Measurements from ENCODE around the gene HOXC4.
A peak's percentile ranks its signal among the peaks of the same experiment; 100 is the strongest.
"Not testable (repeated sequence)": the region's sequence is repeated elsewhere in the genome, so short reads cannot be mapped to it uniquely, and the experiment has no call there.

The HOXC4 gene

DNA sequence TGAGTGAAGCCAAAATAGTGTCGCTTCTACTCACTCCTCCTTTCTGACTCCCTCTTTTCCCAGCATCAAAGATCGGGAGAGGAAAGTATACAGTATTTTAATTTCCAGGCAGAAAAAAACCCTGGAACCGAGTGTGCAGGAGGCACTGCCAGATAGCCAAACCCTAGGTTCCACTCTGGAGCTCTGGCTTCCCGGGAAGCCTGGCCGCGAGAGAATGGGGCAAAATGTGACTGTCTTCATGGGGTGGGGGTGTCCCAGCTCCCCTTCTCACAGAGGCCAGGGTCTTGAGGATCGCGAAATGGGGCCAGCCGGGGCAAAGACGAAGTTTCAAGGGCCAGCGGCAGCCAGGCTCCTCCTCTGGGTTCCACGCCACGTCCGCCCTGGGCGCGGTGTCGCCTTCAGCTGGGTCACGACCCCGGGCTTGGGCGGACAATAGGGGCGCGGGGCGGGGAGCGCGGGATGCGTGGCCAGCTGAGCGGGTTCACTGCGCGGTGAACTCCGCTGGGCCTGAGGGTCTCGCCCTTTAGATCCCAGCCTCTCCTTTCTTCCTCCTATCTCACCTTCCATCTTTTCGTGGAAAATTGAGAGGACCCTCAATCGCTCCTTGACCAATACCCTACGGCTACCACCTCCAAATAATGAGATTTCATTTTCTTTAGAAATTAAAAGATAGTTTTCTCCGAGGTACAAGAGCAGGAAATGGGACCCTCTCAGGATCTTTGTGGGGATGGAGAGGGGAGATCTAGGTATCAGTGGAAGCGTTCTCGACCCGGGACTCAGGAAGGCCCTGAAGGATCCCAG is 6.7 kb downstream of the HOXC4 start:
- DNase-seq = no peak

DNA sequence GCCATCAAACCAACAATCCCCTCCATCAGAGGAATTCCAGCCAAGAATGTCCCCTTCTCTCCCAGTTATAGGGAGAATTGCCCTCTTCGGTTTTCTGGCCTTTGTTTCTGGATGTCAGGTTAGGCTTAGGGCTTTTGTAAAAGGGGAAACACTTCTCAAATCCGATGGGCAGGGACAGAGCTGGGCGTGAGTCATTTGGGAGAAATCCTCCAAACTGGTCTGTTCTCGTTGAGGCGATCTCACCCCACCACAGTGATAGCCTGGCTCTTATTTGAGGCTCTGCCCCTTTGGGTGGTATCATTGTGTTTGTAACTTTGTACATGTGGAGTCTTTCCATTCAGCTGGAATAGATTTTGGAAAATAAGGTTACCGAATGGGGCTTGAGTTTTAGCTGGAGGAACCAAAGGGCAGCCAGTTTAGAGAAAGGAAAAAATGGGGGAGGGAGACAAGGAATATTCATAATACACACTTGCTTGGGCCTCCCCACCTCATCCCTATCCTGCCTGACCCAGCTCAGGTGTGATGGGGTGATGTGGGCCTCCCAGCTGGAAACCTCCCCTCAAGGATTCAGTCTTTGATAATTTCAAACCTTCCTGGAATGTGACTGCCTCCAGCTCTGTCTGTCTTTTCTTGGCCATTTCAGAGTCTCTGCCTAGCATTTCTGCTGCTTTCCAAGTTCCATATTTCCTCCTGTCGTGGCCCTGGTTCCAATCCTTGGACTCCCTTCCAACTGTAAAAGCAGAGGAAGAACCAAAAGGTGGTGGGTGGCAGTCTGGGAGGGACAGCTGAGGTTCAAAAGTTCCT is 7.5 kb downstream of the HOXC4 start:
- DNase-seq = no peak

DNA sequence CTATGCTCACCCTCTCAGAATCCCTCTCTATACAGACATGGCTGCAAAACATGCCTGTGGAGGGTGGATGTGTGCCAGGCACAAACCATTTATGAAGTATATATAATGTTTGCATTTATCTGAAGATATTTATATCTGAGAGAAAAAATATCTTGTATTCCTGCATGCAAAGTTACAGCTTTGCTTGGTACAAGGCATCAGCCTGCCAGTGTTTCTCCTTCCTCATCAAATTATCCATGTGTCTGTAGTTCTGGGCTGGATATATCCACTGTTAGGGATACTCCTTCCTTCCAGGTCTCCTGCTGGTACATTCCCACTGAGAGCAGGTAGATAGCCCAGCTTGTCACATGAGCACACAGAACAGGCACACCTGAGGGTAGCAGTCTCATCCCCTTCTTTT is 12.0 kb downstream of the HOXC4 start:
- no peak for DNase-seq

DNA sequence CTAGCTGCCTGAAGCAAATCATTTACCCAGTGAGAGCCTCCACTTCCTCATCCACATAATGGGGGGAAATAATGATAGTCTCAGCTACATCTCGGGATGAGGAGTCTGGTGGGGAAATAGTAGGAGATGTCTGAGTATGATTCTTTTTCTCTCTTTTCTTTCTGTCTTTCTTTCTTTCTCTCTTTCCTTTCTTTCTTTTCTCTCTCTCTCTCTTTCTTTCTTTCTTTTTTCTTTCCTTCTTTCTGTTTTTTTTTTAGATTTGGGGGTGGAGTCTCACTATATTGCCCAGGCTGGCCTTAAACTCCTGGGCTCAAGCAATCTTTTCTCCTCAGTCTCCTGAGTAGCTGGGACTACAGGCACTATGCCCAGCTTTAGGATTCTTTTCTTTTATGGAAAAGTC is 12.8 kb downstream of the HOXC4 start:
- no peak for DNase-seq

DNA sequence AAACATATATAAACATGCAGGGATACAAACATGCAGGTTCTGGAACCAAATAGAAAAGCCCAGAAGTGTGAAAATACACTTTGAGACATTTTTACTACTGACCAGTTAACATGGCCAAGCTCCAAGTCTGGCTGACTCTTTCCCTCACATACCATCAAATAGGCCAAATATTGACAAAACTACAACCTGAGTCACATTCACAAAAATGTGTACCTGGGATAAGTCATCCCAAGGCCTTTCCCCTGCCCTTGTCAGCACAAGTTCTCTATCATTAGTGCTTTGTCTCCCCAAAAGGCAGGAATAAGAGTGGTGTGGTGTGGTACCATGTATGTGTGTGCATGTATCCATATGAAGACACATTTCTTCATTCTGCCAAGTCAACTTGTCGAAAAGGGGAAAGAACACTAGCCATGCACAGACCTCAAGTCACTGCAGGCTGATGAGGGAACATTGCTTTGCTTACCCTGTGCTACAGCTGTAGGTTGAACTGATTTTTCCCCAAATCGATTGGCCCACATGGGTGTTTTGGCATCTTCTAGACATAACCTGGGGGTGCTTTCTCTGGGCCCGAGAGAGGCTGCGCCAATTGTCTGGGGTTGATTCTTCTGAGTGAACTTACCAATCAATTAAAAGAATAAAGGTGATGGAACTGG is 14.9 kb downstream of the HOXC4 start:
- DNase-seq = no peak

DNA sequence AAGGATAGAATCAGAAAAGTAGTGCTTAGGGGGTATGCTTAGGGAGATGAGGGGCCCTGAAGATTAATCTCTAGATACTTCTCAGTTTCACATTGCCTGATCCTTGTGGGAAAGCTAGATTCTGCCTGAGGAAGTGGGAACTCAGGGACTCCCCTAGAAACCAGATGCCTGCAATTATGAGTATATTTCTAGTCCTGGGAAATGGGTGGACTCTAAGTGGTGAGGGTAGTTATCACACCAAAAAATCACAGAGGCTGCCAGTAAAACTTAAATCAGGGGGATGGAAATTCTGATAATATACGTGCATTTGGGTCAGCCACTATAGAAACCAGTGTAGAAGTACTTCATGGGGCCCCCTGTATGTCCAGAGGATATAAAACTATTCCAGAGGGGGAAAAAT is 18.3 kb downstream of the HOXC4 start:
- DNase-seq = no peak

DNA sequence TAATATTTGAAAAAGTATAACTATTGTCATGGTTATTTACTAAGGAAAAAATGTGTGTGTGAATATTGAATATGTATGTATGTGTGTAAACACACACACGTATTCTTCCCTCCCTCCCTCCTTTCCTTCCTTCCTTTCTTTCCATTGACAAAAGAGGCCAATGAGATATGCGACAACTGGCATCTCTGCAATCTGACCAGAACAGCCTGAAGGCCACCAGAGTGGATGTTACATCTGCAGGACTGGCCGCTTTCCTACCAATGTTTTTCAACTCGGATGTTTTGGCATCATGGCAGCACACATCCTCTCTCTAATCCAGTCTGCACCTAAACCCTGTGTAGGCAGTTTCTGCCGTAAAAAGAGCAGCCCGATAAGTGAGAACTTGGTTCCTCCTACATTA is 20.7 kb downstream of the HOXC4 start:
- no peak for DNase-seq

DNA sequence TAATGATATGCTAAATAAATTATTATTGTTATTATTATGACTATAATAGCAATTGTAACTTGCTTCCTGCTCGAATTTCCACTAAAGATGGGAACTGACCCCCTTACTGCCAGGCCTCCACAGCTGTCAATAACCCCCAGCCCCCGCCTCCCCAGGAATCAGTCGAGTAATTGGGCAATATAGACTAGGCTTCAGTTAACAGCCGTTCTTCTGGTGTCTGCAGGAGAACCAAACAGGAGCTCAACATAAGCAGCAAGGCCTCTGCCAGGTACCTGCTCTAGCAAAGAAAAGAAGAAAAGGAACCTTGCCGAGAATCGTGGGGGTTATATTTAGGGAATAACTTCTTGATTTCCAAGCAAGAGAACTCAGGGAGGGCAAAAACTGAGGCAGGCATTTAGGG is 21.8 kb downstream of the HOXC4 start:
- DNase-seq = no peak

DNA sequence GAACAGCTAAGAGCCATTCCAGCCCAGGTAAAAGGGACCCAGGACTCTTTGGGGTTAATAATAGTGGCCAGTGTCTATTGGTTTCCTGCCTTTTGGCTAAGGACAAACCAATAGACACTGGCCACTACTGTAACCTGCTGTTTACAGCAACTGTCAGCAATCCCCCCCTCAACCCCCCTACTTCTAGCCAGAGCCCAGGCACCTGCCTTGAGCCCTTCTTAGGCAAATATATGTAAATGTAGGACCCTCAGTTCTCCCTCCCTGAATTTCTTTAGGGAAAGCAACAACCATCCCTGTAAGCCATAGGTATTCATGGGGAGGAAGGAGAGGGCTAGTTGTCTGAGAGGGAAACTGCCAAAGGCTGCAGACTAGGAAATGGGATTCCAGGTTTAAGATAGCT is 22.3 kb downstream of the HOXC4 start:
- DNase-seq = no peak

DNA sequence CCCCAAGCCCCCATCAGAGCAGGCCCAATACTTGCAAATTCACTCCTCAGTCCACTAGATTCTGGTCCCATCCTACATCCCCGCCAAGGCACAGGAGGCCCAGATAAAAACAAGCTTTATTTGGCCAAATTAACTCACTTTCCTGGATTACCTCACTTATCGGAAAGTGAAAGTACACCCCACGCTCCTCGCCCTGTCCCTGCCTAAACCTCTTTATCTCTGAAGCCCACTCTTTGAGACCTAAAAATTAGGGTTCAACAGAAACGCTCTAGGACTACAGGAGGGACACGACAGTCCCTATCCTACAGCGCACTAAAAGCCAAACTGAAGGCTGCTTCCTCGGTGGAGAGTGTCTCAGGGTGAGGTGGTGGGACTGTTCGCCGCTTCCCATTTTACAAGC is 24.2 kb downstream of the HOXC4 start:
- not testable (repeated sequence) for DNase-seq

DNA sequence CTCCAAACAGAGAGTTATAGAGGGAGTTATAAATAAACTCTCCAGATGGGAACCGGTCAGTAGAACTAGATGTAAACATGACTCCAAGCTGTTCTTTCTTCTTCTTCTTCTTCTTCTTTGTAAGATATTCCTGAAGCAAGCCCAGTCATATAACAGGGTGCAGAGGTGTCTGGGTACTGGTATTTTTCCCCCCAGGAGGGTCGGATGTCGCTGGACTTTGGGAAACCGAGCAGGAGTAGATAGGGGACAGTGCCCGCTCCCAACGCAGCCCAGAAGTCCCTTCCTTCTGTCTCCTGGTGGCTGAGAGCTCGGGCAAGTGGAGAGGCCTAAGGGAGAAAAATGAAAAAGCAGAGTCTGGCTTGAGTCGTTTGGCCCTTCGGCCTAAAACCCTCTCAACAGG is 25.5 kb downstream of the HOXC4 start:
- DNase-seq = peak; percentile 8

DNA sequence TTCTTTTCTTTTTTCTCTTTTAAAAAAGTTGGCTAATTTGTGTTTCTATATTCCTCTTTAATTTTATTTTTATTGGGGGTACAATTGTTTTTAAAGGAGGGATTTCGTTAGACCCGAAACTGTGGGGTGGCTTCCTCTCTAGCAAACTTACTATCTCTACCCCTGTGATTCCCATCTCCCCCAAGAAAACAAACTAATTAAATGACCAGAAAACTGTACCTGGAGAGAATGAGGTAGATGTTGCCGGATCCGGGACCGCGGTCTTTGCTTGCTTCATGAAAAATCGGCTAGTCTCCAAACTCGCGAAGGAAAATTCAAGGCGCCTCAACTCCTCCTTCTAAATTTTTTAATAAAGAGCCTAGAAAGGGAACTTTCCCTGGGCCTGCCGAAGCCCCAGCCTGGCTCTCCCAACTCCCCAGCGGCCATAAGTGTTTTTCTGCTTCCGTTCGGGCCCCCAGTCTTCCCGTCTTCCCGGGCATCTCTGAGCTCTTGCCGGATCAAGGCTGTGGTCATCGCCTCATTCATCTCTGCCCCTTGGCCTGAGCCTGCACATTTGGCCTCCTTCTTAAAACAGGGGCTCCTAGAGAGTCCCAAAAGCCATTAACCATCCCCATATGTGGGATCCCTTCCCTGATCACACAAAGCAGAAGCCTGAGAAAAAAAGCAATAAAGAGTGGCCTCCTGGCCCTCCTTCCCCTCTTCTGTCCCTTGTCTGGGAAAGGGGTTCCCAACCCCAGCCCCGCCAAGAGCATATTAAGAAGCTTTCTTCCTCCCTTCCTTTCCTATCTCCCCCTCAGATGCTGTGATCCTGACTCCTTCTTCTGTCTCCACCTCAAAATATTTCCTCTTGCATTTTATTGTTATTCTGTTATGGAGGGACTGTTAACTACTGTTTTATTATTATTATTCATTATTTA is 26.6 kb downstream of the HOXC4 start:
- DNase-seq = not testable (repeated sequence)

DNA sequence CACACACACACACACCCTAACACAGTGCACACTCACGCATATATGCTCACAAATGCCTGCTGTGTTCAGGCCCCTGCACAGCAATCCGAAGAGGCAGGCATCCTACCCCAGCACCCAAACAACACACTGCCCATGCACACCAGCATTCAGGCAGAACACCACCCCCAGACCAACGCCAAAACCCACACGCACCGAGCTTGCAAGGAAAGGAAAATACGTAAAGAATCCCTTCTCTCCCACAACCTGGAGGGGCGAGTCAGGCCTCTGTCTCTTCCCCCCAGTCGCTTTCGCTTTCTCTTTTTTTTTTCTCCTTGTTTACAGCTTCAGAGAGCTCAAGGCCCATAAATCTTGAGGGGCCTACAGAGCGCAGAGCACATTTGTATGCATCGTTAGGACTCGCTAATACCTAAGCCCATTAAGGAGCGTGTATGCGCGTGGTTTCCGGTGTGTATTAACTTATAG is 27.4 kb downstream of the HOXC4 start:
- DNase-seq = not testable (repeated sequence)

DNA sequence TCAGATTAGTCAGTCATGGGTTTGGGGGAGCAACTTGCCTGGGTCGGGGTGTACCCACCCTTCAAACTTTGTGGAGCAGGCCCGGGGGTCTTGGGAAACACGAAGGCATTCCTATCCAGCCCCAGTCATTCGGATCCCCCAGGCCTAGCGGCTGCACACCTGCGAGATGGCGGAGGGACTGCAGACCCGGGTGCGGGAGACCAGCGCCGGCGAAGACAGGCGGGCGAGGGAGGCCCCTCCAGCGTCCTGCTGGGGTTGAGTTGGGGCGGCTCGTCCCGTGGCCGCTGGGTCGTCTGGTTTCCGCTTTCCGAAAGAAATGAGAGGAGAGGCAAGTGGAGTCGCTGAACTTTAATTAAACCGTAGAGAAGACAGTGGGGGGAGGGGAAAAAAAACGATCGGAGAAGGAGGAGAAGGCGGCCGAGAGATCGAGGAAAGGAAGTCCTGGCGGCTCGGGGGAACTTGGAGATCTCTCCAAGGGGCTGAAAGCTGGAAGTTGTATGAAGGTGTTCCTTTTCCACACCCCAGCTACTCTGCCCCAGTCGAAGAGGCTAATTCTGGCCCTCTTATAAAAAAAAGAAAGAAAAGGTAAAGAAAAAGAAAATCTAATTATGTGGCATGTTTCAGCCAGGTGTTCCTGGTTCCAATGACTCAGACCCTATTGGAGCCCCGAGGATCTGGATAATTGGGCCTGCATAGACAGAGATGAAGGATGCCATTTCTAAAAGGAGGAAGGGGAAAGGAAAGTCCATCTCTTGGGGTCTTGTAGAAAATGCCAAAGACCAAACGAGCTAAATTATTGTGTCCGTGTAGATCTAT is 28.2 kb downstream of the HOXC4 start:
- DNase-seq = not testable (repeated sequence)

DNA sequence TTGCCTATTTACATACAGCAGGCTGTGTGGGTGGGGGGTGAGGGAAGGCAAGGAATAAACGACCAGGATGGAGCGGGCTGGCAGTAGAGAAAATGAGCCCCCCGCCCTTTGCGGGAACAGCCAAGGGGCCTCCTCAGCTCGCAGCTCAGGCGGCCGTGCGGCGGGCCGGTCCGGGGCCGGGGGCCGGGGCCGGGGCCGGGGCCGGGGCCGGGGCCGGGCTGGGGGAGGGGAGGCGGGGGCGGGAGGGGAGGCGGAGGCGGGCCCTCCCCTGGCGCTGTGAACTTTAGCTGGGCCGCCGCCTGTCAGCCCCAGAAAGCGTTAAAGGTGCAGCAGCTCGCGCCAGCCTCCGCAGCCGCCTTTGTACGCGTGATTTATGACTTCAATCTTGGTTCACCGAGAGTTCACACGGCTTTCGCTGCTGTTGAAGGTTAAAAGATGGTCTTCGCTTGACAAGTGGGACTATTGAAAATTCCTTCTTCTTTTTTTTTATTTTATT is 28.8 kb downstream of the HOXC4 start:
- DNase-seq = peak; percentile 56

DNA sequence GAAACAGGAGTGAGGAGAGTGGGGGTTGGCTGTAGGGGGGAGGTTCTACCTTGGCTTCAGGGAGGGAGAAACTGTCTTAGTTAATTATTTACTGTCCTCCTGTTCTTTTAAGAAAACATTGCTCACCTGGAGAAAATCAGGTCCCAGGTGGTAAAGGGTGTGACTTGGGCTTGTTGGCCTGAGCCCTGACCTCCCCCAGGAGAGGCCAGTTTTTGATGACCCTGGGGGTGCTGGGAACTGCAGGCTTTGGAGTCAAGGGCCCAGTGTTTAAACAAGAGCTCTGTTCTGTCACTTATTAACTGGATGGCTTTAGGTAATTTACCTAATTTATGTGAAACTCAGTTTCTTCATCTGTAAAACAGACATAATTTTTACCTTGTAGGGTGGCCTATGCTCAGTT is 34.4 kb downstream of the HOXC4 start:
- not testable (repeated sequence) for DNase-seq

DNA sequence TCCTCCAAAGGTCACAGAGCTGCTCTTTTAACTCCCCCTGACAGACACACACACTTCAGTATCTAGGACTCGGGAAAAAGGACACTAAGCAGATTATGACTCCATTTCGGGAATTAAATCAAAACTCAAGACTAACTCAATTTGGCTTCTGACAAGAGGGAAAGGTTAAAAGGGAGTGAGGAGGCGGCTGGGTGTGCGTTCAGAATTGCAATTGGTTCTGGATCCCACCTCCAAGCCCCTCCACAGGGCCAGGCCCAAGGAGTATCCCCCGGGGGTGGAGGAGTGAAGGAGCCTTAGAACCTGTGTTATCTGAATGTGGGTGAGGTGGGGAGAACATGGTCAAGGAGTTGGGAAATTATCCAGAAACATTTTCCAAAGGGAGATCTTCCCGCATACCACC is 35.8 kb downstream of the HOXC4 start:
- DNase-seq = not testable (repeated sequence)

DNA sequence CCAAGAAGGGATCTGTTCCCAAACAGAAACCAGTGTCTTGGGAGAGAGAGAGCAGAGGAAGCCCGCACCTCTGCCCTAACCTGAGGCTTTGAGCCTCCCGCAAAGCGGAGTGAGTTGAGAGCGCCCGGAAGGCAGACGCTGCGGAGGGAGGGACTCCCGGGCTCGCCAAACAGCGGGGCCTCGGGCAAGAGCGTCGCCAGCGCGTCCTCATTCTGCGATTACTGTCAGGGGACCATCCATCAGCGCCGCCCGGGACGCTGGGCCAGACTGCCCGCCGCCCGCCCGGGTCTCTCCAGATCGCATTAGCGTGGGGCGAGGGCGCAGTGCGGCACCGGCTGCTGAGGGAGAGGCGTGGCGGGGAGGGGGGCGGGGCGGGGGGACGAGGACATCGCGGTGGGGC is 36.7 kb downstream of the HOXC4 start:
- peak; percentile 23 for DNase-seq

DNA sequence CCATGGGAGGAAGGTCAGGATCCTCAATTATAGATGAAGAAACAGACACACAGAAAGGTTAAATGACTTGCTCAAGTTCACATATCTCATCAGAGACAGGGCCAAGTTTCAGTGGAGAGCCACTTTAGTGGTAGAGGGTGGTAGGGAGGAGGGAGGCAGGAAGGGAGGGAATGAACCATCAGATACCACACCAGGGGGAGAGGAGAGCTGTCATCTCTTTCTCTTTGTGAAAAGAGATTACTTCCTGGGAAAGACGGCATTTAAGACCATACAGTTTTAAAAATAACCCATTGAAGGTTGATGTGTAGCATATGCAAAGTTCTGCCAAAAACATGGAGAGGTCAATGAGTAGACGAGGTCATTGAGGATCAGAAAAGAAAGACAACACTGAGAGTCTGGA is 39.3 kb downstream of the HOXC4 start:
- not testable (repeated sequence) for DNase-seq

DNA sequence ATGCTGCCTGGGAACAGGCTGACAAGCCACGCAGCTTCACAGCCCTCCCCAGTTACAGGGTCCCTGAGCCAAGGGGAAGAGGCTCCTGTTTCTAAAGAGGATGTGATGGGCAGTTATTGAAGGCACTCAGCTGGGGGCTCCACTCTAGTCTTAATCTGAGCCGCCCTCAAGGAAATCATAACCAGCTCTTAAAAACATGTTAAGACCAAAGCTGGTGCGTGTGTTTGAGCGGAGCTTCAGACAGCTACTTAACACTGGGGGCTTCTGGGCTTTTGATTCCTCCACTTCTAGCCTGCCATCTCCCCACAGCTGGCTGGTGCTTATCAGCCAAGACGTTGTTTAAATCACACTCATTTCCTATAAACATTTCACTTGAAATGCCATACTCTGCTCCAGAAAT is 42.3 kb downstream of the HOXC4 start:
- not testable (repeated sequence) for DNase-seq

DNA sequence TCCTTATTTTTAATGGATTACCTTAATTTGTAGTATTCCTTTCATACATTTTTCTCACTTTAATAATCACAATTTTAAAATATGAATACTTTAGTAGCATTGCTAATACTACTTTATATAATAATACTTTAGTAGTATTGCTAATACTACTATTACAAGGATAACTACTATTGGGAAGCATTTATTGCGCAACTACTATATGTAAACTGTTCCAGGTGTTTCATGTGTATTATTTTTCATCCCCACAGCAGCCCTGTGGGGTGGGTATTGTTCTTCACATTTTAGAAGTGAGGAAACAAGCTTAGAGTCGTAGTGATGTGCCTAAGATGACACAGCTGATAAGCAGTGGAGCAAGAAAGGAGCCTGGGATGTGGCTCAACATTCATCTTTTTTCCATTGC is 45.0 kb downstream of the HOXC4 start:
- DNase-seq = not testable (repeated sequence)
